PC-9 (cell line): ENCODE results near the gene KDM4B.

Source experiments
- CTCF ChIP-seq: fragments of 200-600 bp; sonication (generic); conservative IDR thresholded peaks from 2 replicates; pipeline ENCODE4 v1.6.1; 2017; ENCODE audit warnings: mixed run types, antibody characterized with exemption, mild to moderate bottlenecking, moderate library complexity
- EZH2 ChIP-seq: fragments of 200-600 bp; sonication (generic); IDR thresholded peaks from 2 replicates; pipeline ENCODE4 v1.8.0; 2017; ENCODE audit warnings: antibody characterized with exemption, low read depth

- no peak for TF ChIP-seq CTCF
- no peak for TF ChIP-seq EZH2
Measured at GRCh38 chr19:4969772-4970531, 1.0 kb downstream of the KDM4B start.
